ENCODE results near the gene XKRX.

DNA sequence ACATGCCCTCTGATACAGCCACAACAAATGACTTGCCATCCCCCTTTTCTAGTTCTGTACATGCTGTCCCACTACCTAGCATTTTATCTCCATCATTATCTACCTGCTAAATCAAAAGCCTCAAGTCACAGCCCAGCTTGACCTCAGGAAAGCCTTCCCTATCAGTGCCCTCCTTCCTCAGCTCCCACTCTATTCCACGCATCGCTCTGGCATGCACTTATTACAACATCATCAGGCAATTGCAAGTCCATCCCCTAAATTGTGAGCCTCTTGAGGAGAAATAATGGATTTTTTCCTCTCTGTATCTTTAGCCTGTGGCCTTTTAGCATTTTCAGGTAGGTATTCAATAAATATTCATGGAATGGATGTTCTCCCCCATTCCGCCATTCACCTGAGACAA is 46.5 kb upstream of the XKRX start:
- TF ChIP-seq, protein P1, sequence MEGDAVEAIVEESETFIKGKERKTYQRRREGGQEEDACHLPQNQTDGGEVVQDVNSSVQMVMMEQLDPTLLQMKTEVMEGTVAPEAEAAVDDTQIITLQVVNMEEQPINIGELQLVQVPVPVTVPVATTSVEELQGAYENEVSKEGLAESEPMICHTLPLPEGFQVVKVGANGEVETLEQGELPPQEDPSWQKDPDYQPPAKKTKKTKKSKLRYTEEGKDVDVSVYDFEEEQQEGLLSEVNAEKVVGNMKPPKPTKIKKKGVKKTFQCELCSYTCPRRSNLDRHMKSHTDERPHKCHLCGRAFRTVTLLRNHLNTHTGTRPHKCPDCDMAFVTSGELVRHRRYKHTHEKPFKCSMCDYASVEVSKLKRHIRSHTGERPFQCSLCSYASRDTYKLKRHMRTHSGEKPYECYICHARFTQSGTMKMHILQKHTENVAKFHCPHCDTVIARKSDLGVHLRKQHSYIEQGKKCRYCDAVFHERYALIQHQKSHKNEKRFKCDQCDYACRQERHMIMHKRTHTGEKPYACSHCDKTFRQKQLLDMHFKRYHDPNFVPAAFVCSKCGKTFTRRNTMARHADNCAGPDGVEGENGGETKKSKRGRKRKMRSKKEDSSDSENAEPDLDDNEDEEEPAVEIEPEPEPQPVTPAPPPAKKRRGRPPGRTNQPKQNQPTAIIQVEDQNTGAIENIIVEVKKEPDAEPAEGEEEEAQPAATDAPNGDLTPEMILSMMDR (conservative IDR thresholded peaks at IDR 0.05; ENCODE audit: low read depth, low read length) = no peak
- TF ChIP-seq EZH2 (IDR thresholded peaks at IDR 0.05; ENCODE audit: borderline replicate concordance, low read depth, low read length, poor library complexity, severe bottlenecking) = no peak
